ENCODE results near the gene ERF.
A peak's percentile ranks its signal among the peaks of the same experiment; 100 is the strongest.
"Not testable (repeated sequence)": the region's sequence is repeated elsewhere in the genome, so short reads cannot be mapped to it uniquely, and the experiment has no call there.

ERF gene

DNA sequence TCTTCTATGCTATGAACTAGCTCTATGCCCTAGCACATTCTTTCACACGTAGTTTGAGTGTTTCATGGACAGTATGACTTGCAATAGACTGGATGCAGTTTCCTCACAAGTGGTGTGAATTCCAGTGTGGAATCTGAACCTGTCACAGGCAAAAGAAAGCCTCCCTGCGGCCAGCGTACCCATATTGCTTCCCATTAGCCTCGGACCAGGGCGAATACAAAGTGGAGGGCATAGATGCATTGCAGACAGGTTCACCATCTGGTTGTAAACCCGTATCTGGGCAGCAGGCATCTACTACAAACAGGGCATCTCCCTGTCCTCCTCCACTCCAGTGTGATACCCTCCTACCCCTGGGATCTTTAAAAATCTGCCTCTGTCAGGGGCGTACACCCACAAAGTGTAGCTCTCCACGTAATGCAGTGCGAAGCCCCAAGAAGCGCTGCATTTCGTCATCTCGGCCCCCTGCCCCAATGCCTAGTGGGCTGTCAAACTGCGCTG is 12.8 kb upstream of the ERF start:
- Histone ChIP-seq H2AK5ac (ENCODE audit: low read depth, low read length) (no peak overlapping the region), H3K36me3 (replicated peaks in 1 of 2; ENCODE audit: control insufficient read depth in 2 of 2, insufficient read depth in 2 of 2, low read length in 2 of 2) (peaks cover 0 to 6% of the 10 kb centered on the region in 2 donors), H4K8ac (ENCODE audit: low read depth, low read length) (no peak overlapping the region), H3K79me1 (ENCODE audit: low read depth, low read length) (peaks cover 12% of the 10 kb centered on the region), H2BK15ac (ENCODE audit: low read length) (no peak overlapping the region), H2BK120ac (ENCODE audit: low read depth, low read length) (no peak overlapping the region), H3K4me2 (ENCODE audit: insufficient read depth, low read length, poor library complexity, severe bottlenecking) (peak overlapping the region; percentile 90), H3K9ac (ENCODE audit: low read depth, low read length, poor library complexity) (peak overlapping the region; percentile 65), H3K27me3 (ENCODE audit: control insufficient read depth in 3 of 3, insufficient read depth in 3 of 3, low read depth in 1 of 3, low read length in 3 of 3) (no peaks in the 10 kb centered on the region), H3K4ac (ENCODE audit: low read length) (no peak overlapping the region), H3K4me3 (ENCODE audit: low read length in 2 of 2) (peak overlapping the region; percentile 65 to 81), H3K4me1 (ENCODE audit: control insufficient read depth in 2 of 2, insufficient read depth in 1 of 2, low read depth in 1 of 2, low read length in 2 of 2) (peaks cover 12 to 19% of the 10 kb centered on the region in 2 donors), H3K27ac (replicated peaks; ENCODE audit: low read length) (no peak overlapping the region), H3K23ac (ENCODE audit: low read depth, low read length, poor library complexity) (no peak overlapping the region), H2BK5ac (ENCODE audit: low read length) (peak overlapping the region; percentile 97), H3K18ac (ENCODE audit: low read length) (peak overlapping the region; percentile 86), H4K91ac (ENCODE audit: low read depth, low read length, poor library complexity) (no peak overlapping the region), H3K14ac (ENCODE audit: low read length) (no peak overlapping the region), H3K9me3 (replicated peaks in 1 of 2; ENCODE audit: control insufficient read depth in 2 of 2, insufficient read depth in 1 of 2, low read depth in 1 of 2, low read length in 2 of 2) (no peaks in the 10 kb centered on the region), H2BK12ac (ENCODE audit: low read length) (no peak overlapping the region), H2AFZ (ENCODE audit: low read length) (peak overlapping the region; percentile 87)
- DNase-seq (ENCODE audit: low spot score) = no peak
- no CpG with 5 or more reads among the region's 13 CpGs for WGBS, 2 donors (ENCODE audit: extremely low coverage in 2 of 2, insufficient read length in 2 of 2, insufficient replicate concordance in 1 of 2)

- not testable (repeated sequence) for H3K23ac ChIP-seq (ENCODE audit: low read depth, low read length, poor library complexity); H3K27ac ChIP-seq (replicated peaks; ENCODE audit: low read length); H3K79me1 ChIP-seq (ENCODE audit: low read depth, low read length); H2AK5ac ChIP-seq (ENCODE audit: low read depth, low read length); H2BK120ac ChIP-seq (ENCODE audit: low read depth, low read length); H2BK5ac ChIP-seq (ENCODE audit: low read length); H3K4me2 ChIP-seq (ENCODE audit: insufficient read depth, low read length, poor library complexity, severe bottlenecking); H4K8ac ChIP-seq (ENCODE audit: low read depth, low read length); H3K18ac ChIP-seq (ENCODE audit: low read length); H3K9ac ChIP-seq (ENCODE audit: low read depth, low read length, poor library complexity); H3K9me3 ChIP-seq (replicated peaks in 1 of 2; ENCODE audit: control insufficient read depth in 2 of 2, insufficient read depth in 1 of 2, low read depth in 1 of 2, low read length in 2 of 2); H2BK12ac ChIP-seq (ENCODE audit: low read length); H3K36me3 ChIP-seq (replicated peaks in 1 of 2; ENCODE audit: control insufficient read depth in 2 of 2, insufficient read depth in 2 of 2, low read length in 2 of 2); H3K14ac ChIP-seq (ENCODE audit: low read length); H2BK15ac ChIP-seq (ENCODE audit: low read length); H4K91ac ChIP-seq (ENCODE audit: low read depth, low read length, poor library complexity); H3K27me3 ChIP-seq (ENCODE audit: control insufficient read depth in 3 of 3, insufficient read depth in 3 of 3, low read depth in 1 of 3, low read length in 3 of 3); H3K4ac ChIP-seq (ENCODE audit: low read length); DNase-seq (ENCODE audit: low spot score); H3K4me3 ChIP-seq (ENCODE audit: low read length in 2 of 2)
- WGBS, 2 donors (ENCODE audit: extremely low coverage in 2 of 2, insufficient read length in 2 of 2, insufficient replicate concordance in 1 of 2) = no CpG with 5 or more reads among the region's 25 CpGs
- Histone ChIP-seq H2AFZ (ENCODE audit: low read length) (peak overlapping the region; percentile 87), H3K4me1 (ENCODE audit: control insufficient read depth in 2 of 2, insufficient read depth in 1 of 2, low read depth in 1 of 2, low read length in 2 of 2) (peaks cover 12 to 19% of the 10 kb centered on the region in 2 donors)
Observed at GRCh38 chr19:42266928-42267603, 12.1 kb upstream of the ERF start.

- not testable (repeated sequence) for H2BK12ac ChIP-seq (ENCODE audit: low read length); H3K9ac ChIP-seq (ENCODE audit: low read depth, low read length, poor library complexity); H3K4me3 ChIP-seq (ENCODE audit: low read length in 2 of 2); H3K36me3 ChIP-seq (replicated peaks in 1 of 2; ENCODE audit: control insufficient read depth in 2 of 2, insufficient read depth in 2 of 2, low read length in 2 of 2); H3K18ac ChIP-seq (ENCODE audit: low read length); H3K4ac ChIP-seq (ENCODE audit: low read length); H3K9me3 ChIP-seq (replicated peaks in 1 of 2; ENCODE audit: control insufficient read depth in 2 of 2, insufficient read depth in 1 of 2, low read depth in 1 of 2, low read length in 2 of 2); H2BK5ac ChIP-seq (ENCODE audit: low read length); H3K79me1 ChIP-seq (ENCODE audit: low read depth, low read length); H3K27ac ChIP-seq (replicated peaks; ENCODE audit: low read length); H4K91ac ChIP-seq (ENCODE audit: low read depth, low read length, poor library complexity); H2AK5ac ChIP-seq (ENCODE audit: low read depth, low read length); H3K4me2 ChIP-seq (ENCODE audit: insufficient read depth, low read length, poor library complexity, severe bottlenecking); H2BK15ac ChIP-seq (ENCODE audit: low read length); DNase-seq (ENCODE audit: low spot score); H2BK120ac ChIP-seq (ENCODE audit: low read depth, low read length); H3K23ac ChIP-seq (ENCODE audit: low read depth, low read length, poor library complexity); H3K27me3 ChIP-seq (ENCODE audit: control insufficient read depth in 3 of 3, insufficient read depth in 3 of 3, low read depth in 1 of 3, low read length in 3 of 3); H3K14ac ChIP-seq (ENCODE audit: low read length); H4K8ac ChIP-seq (ENCODE audit: low read depth, low read length)
- Histone ChIP-seq H2AFZ (ENCODE audit: low read length) (peak overlapping the region; percentile 32), H3K4me1 (ENCODE audit: control insufficient read depth in 2 of 2, insufficient read depth in 1 of 2, low read depth in 1 of 2, low read length in 2 of 2) (peaks cover 12 to 19% of the 10 kb centered on the region in 2 donors)
- no CpG with 5 or more reads among the region's 4 CpGs for WGBS, 2 donors (ENCODE audit: extremely low coverage in 2 of 2, insufficient read length in 2 of 2, insufficient replicate concordance in 1 of 2)
Observed at GRCh38 chr19:42266105-42266504, 11.2 kb upstream of the ERF start.

GRCh38 chr19:42261763-42262162 is 6.8 kb upstream of the ERF start:
- WGBS, 2 donors (ENCODE audit: extremely low coverage in 2 of 2, insufficient read length in 2 of 2, insufficient replicate concordance in 1 of 2) = no CpG with 5 or more reads among the region's 3 CpGs
- no peak for DNase-seq (ENCODE audit: low spot score)

More at GRCh38 chr19:42261763-42262162, 6.8 kb upstream of the ERF start:
- Histone ChIP-seq H3K18ac (ENCODE audit: low read length) (no peak overlapping the region), H3K4me3 (ENCODE audit: low read length in 2 of 2) (no peak overlapping the region), H2BK5ac (ENCODE audit: low read length) (no peak overlapping the region), H3K23ac (ENCODE audit: low read depth, low read length, poor library complexity) (no peak overlapping the region), H3K4ac (ENCODE audit: low read length) (no peak overlapping the region), H4K91ac (ENCODE audit: low read depth, low read length, poor library complexity) (no peak overlapping the region), H3K9ac (ENCODE audit: low read depth, low read length, poor library complexity) (no peak overlapping the region), H4K8ac (ENCODE audit: low read depth, low read length) (no peak overlapping the region), H2AK5ac (ENCODE audit: low read depth, low read length) (no peak overlapping the region), H3K14ac (ENCODE audit: low read length) (no peak overlapping the region), H2BK120ac (ENCODE audit: low read depth, low read length) (no peak overlapping the region), H3K27me3 (ENCODE audit: control insufficient read depth in 3 of 3, insufficient read depth in 3 of 3, low read depth in 1 of 3, low read length in 3 of 3) (no peaks in the 10 kb centered on the region), H3K27ac (replicated peaks; ENCODE audit: low read length) (no peak overlapping the region), H2BK15ac (ENCODE audit: low read length) (no peak overlapping the region), H2BK12ac (ENCODE audit: low read length) (no peak overlapping the region), H3K36me3 (replicated peaks in 1 of 2; ENCODE audit: control insufficient read depth in 2 of 2, insufficient read depth in 2 of 2, low read length in 2 of 2) (no peaks in the 10 kb centered on the region), H3K9me3 (replicated peaks in 1 of 2; ENCODE audit: control insufficient read depth in 2 of 2, insufficient read depth in 1 of 2, low read depth in 1 of 2, low read length in 2 of 2) (no peaks in the 10 kb centered on the region), H3K4me1 (ENCODE audit: control insufficient read depth in 2 of 2, insufficient read depth in 1 of 2, low read depth in 1 of 2, low read length in 2 of 2) (no peaks in the 10 kb centered on the region), H3K79me1 (ENCODE audit: low read depth, low read length) (no peaks in the 10 kb centered on the region), H2AFZ (ENCODE audit: low read length) (no peak overlapping the region), H3K4me2 (ENCODE audit: insufficient read depth, low read length, poor library complexity, severe bottlenecking) (no peak overlapping the region)

Data from neuronal stem cell (in vitro differentiated cells).